Astrocyte (in vitro differentiated cells and primary cell): ENCODE measurements around the gene MRPS6. TPM values are rescaled to one million over a fixed set of nuclear protein-coding genes. Genes with fewer than 3 reads are reported as not detected.

Experiments used
- DNase-seq: peaks from one replicate; pipeline ENCODE4 v3.0.0-alpha.2; 2010; ENCODE audit warnings: low read depth
- FAIRE-seq: peaks from 2 replicates; lab custom pipeline; 2011; peaks lifted over from hg19 to GRCh38; lab: Jason Lieb, UNC
- H2AFZ ChIP-seq: 2 replicates; pipeline ENCODE4 v1.6.0; 2012; ENCODE audit warnings: low read depth, low read length, inconsistent platforms
- H3K27ac ChIP-seq: 2 replicates; pipeline ENCODE4 v1.5.1; 2011; ENCODE audit warnings: low read depth, low read length, inconsistent platforms
- H3K27me3 ChIP-seq: 2 replicates; pipeline ENCODE4 v1.6.0; 2011; ENCODE audit warnings: low read length, inconsistent platforms; ENCODE audit not compliant: insufficient read depth
- H3K36me3 ChIP-seq: 2 replicates; pipeline ENCODE4 v1.5.1; 2011; ENCODE audit warnings: low read length, inconsistent platforms; ENCODE audit not compliant: insufficient read depth
- H3K4me1 ChIP-seq: 2 replicates; pipeline ENCODE4 v1.5.1; 2011; ENCODE audit warnings: low read length, inconsistent platforms; ENCODE audit not compliant: insufficient read depth
- H3K4me2 ChIP-seq: 2 replicates; pipeline ENCODE4 v1.6.0; 2012; ENCODE audit warnings: low read length, inconsistent platforms
- H3K4me3 ChIP-seq: 2 replicates; pipeline ENCODE4 v1.5.1; 2011; ENCODE audit warnings: low read depth, mild to moderate bottlenecking, low read length, inconsistent platforms; ENCODE audit not compliant: insufficient read depth
- H3K79me2 ChIP-seq: 2 replicates; pipeline ENCODE4 v1.6.0; 2012; ENCODE audit warnings: mild to moderate bottlenecking, low read length, inconsistent platforms; ENCODE audit not compliant: insufficient read depth
- H3K9ac ChIP-seq: 2 replicates; pipeline ENCODE4 v1.6.0; 2012; ENCODE audit warnings: mild to moderate bottlenecking, low read length, inconsistent platforms
- H3K9me3 ChIP-seq: 2 replicates; pipeline ENCODE4 v1.5.1; 2012; ENCODE audit warnings: low read depth, mild to moderate bottlenecking, low read length, inconsistent platforms; ENCODE audit not compliant: insufficient read depth
- H4K20me1 ChIP-seq: 2 replicates; pipeline ENCODE4 v1.6.0; 2012; ENCODE audit warnings: low read length, inconsistent platforms; ENCODE audit not compliant: insufficient read depth
- H3K27ac Mint-ChIP-seq: one replicate; pipeline ENCODE4 v1.8.0; 2021; ENCODE audit warnings: mild to moderate bottlenecking, mixed read lengths; ENCODE audit not compliant: unreplicated experiment
- H3K27me3 Mint-ChIP-seq: one replicate; pipeline ENCODE4 v1.8.0; 2021; ENCODE audit warnings: low read depth, mixed read lengths; ENCODE audit not compliant: unreplicated experiment
- H3K36me3 Mint-ChIP-seq: one replicate; pipeline ENCODE4 v1.8.0; 2021; ENCODE audit warnings: low read depth, mixed read lengths; ENCODE audit not compliant: unreplicated experiment
- H3K4me1 Mint-ChIP-seq: one replicate; pipeline ENCODE4 v1.8.0; 2021; ENCODE audit warnings: low read depth, mixed read lengths; ENCODE audit not compliant: unreplicated experiment
- H3K4me3 Mint-ChIP-seq: one replicate; pipeline ENCODE4 v1.8.0; 2021; ENCODE audit warnings: mild to moderate bottlenecking, moderate library complexity, mixed read lengths; ENCODE audit not compliant: unreplicated experiment
- H3K9me3 Mint-ChIP-seq: one replicate; pipeline ENCODE4 v1.8.0; 2021; ENCODE audit warnings: mild to moderate bottlenecking, mixed read lengths; ENCODE audit not compliant: unreplicated experiment
- EZH2 ChIP-seq: IDR thresholded peaks from 2 replicates; pipeline ENCODE4 v1.6.1; 2012; ENCODE audit warnings: mild to moderate bottlenecking, low read length, inconsistent platforms; ENCODE audit not compliant: insufficient read depth
- total RNA-seq: library from RNA; stranded (reverse); gene quantifications from 2 replicates; pipeline ENCODE4 v1.2.1, GENCODE V29; 2021
- TF ChIP-seq, protein P1 (sequence below): IDR thresholded peaks from 2 replicates; pipeline ENCODE4 v1.5.1; 2011; ENCODE audit warnings: low read depth, mild to moderate bottlenecking, inconsistent platforms, low read length, moderate library complexity; ENCODE audit not compliant: insufficient read depth

The MRPS6 gene
- total RNA-seq, 1 donor from 2014 or later: 67.5 TPM

DNA sequence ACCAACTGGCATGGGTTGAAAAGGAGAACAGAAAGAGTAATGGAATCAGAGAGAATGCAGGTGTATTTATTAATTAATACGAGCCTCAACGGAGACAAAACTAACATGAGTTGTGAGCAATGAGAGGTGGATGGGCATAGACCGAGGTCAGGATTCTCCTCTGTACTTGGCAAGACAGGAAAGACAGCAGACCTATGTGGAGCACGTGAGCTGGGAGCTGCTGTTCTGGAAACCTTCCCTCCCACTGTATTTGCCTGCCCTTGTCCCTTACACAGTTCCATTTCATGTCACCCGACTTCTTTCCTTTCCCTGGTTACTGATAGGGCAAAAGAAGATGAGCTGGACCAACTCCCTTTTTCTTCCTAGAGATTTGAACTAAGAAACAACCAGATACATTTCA lies 110.9 kb downstream of the MRPS6 start:
- TF ChIP-seq, protein P1, sequence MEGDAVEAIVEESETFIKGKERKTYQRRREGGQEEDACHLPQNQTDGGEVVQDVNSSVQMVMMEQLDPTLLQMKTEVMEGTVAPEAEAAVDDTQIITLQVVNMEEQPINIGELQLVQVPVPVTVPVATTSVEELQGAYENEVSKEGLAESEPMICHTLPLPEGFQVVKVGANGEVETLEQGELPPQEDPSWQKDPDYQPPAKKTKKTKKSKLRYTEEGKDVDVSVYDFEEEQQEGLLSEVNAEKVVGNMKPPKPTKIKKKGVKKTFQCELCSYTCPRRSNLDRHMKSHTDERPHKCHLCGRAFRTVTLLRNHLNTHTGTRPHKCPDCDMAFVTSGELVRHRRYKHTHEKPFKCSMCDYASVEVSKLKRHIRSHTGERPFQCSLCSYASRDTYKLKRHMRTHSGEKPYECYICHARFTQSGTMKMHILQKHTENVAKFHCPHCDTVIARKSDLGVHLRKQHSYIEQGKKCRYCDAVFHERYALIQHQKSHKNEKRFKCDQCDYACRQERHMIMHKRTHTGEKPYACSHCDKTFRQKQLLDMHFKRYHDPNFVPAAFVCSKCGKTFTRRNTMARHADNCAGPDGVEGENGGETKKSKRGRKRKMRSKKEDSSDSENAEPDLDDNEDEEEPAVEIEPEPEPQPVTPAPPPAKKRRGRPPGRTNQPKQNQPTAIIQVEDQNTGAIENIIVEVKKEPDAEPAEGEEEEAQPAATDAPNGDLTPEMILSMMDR: no peak
- no peak for TF ChIP-seq EZH2
- peaks cover 4% of the 10 kb centered on the region for H3K27me3 ChIP-seq
- DNase-seq (no peak), FAIRE-seq (no peak)
- no peak overlapping the region for H3K4me2 ChIP-seq
- H4K20me1 ChIP-seq: no peaks in the 10 kb centered on the region
- H3K79me2 ChIP-seq: no peaks in the 10 kb centered on the region
- H3K9ac ChIP-seq: no peak overlapping the region
- Mint-ChIP-seq H3K36me3 (peaks cover 10% of the 10 kb centered on the region), H3K9me3 (peaks cover under 1% of the 10 kb centered on the region), H3K27ac (no peak overlapping the region), H3K4me3 (no peak overlapping the region), H3K4me1 (peaks cover 16% of the 10 kb centered on the region), H3K27me3 (no peaks in the 10 kb centered on the region)
- H3K9me3 ChIP-seq: no peaks in the 10 kb centered on the region
- no peak overlapping the region for H3K27ac ChIP-seq
- H3K4me1 ChIP-seq: no peaks in the 10 kb centered on the region
- no peak overlapping the region for H2AFZ ChIP-seq
- H3K4me3 ChIP-seq: no peak overlapping the region
- H3K36me3 ChIP-seq: no peaks in the 10 kb centered on the region

DNA sequence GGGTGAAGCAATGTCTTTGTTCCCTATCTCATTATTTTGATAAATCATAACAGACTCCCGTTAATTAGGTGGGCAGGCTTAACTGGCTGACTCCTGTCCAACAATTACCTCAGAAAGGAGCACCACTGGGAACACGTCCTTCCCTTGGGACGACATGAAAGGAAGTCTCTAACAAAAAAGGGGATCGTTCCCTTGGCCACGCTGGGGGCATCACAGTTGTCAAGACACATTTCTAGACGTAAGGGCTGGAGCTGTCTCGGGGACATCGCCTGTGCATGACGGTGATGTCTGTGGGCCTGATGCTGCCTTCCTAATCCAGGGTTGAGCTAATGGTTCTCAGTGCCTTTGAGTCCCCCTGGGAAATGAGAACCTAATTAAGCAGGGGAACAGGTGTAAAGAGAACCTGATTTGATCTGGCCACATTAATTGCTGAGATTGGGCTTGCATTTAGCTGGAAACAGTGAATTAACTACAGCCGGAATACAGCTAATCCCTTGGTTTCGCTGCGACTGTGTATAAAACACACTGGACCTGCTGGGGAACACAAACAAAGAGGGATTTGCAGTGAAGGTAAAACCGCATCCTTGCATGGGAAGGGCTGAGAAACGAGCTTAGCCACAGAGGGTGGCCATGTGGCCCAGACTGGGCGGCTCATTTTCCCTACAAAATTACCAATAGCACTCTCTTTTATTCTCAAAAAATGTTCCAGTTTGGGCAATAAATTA lies 111.8 kb downstream of the MRPS6 start:
- H3K4me1 Mint-ChIP-seq: peaks cover 7% of the 10 kb centered on the region
- no peak overlapping the region for H3K27ac ChIP-seq
- DNase-seq (no peak), FAIRE-seq (no peak)
- H3K27ac Mint-ChIP-seq: no peak overlapping the region
- no peaks in the 10 kb centered on the region for H3K27me3 Mint-ChIP-seq
- peaks cover 3% of the 10 kb centered on the region for H3K9me3 Mint-ChIP-seq
- no peaks in the 10 kb centered on the region for H3K79me2 ChIP-seq
- H4K20me1 ChIP-seq: no peaks in the 10 kb centered on the region
- TF ChIP-seq EZH2: no peak
- TF ChIP-seq, protein P1: no peak
- H3K4me3 ChIP-seq: no peak overlapping the region
- H3K4me2 ChIP-seq: no peak overlapping the region
- H3K9me3 ChIP-seq: no peaks in the 10 kb centered on the region
- no peak overlapping the region for H2AFZ ChIP-seq
- H3K27me3 ChIP-seq: peaks cover 4% of the 10 kb centered on the region
- H3K4me1 ChIP-seq: no peaks in the 10 kb centered on the region
- H3K4me3 Mint-ChIP-seq: no peak overlapping the region
- no peaks in the 10 kb centered on the region for H3K36me3 ChIP-seq
- H3K36me3 Mint-ChIP-seq: peaks cover 10% of the 10 kb centered on the region
- H3K9ac ChIP-seq: no peak overlapping the region

DNA sequence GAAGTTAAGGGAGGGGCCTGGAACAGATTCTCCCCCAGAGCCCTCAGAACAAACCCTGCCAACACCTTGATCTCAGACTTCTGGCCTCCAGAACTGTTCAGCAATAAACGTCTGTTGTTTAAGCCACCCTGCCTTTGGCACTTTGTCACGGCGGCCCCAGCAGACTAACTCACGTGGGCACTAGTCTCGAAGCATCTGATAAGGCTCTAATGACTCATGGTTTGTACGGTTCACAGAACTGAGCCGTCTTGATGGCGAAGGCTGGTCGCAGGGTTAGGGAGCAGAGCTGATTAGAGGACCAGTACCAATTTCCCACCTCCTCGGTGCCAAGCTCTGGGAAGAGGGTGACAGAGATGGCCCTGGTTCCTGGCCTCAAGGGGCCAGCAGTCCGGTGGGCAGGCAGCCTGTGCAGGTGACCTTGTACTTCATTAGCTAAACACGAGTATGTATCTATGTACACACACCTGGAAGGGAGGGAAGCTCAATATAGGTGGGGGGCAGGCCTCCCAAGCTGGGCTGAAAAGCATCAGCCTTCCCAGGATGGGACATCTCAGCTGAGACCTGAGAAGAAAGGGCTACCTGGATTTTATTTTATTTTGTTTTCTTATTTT lies 112.8 kb downstream of the MRPS6 start:
- peak; percentile 15 for DNase-seq
- no peaks in the 10 kb centered on the region for H3K27me3 ChIP-seq
- no peak overlapping the region for H3K9ac ChIP-seq
- no peaks in the 10 kb centered on the region for H3K9me3 ChIP-seq
- no peaks in the 10 kb centered on the region for H4K20me1 ChIP-seq
- no peak overlapping the region for H3K27ac Mint-ChIP-seq
- H3K4me2 ChIP-seq: no peak overlapping the region
- H3K27me3 Mint-ChIP-seq: no peaks in the 10 kb centered on the region
- TF ChIP-seq, protein P1: no peak
- no peak for TF ChIP-seq EZH2
- H3K4me3 ChIP-seq: no peak overlapping the region
- H3K4me3 Mint-ChIP-seq: no peak overlapping the region
- H3K36me3 Mint-ChIP-seq: peaks cover 10% of the 10 kb centered on the region
- H2AFZ ChIP-seq: no peak overlapping the region
- H3K9me3 Mint-ChIP-seq: peaks cover 3% of the 10 kb centered on the region
- no peaks in the 10 kb centered on the region for H3K4me1 ChIP-seq
- no peaks in the 10 kb centered on the region for H3K79me2 ChIP-seq
- no peak overlapping the region for H3K27ac ChIP-seq
- H3K4me1 Mint-ChIP-seq: peaks cover 5% of the 10 kb centered on the region
- H3K36me3 ChIP-seq: no peaks in the 10 kb centered on the region
- FAIRE-seq: no peak
